IMR-90 (cell line): ENCODE measurements around the gene ADAT1. TPM values are rescaled to one million over a fixed set of nuclear protein-coding genes. Genes with fewer than 3 reads are reported as not detected.

ENCODE experiments used
- ATAC-seq: fragments of 200-7000 bp; cut with Tn5 transposase; 2 replicates; pipeline ENCODE4 v1.9.1; 2020; ENCODE audit warnings: low read depth, mild to moderate bottlenecking, moderate library complexity
- BruUV-seq: library from RNA; stranded (reverse); fragments of 400-500 nt; replicated peaks from 2 replicates; lab custom pipeline; 2021; lab: Mats Ljungman, UMichigan
- CTCF ChIA-PET: fragments of 300-600 bp; formaldehyde crosslinking; extraction: SDS; loops from one replicate; lab custom pipeline; 2021; ENCODE audit warnings: antibody characterized with exemption; lab: Yijun Ruan, JAX
- POLR2A ChIA-PET: fragments of 300-600 bp; sonication (Branson Sonifier 250); formaldehyde crosslinking; loops from one replicate; lab custom pipeline; 2022; ENCODE audit warnings: antibody characterized with exemption; ENCODE audit not compliant: unreplicated experiment; lab: Charles Lee
- DNase-seq: peaks from one replicate; pipeline ENCODE4 v3.0.0; 2013
- H2AFZ ChIP-seq: replicated peaks from 2 replicates; pipeline ENCODE3; 2013; ENCODE audit warnings: low read length, mild to moderate bottlenecking; ENCODE audit not compliant: poor library complexity
- H2AK5ac ChIP-seq: 2 replicates; pipeline ENCODE4 v1.6.1; 2013; ENCODE audit warnings: low read depth, low read length, inconsistent platforms
- H2AK9ac ChIP-seq: replicated peaks from 2 replicates; pipeline ENCODE3; 2013; ENCODE audit warnings: mild to moderate bottlenecking, low read depth, low read length, moderate library complexity; ENCODE audit not compliant: poor library complexity
- H2BK120ac ChIP-seq: 2 replicates; pipeline ENCODE4 v1.6.1; 2013; ENCODE audit warnings: low read depth, low read length, inconsistent platforms
- H2BK15ac ChIP-seq: 3 replicates; pipeline ENCODE4 v1.6.1; 2013; ENCODE audit warnings: low read depth, low read length, inconsistent platforms
- H2BK20ac ChIP-seq: 2 replicates; pipeline ENCODE4 v1.6.1; 2013; ENCODE audit warnings: low read depth, mild to moderate bottlenecking, inconsistent platforms, low read length, moderate library complexity
- H2BK5ac ChIP-seq: 2 replicates; pipeline ENCODE4 v1.6.1; 2013; ENCODE audit warnings: mild to moderate bottlenecking, low read depth, low read length, inconsistent platforms; ENCODE audit not compliant: poor library complexity, severe bottlenecking
- H3K14ac ChIP-seq: replicated peaks from 2 replicates; pipeline ENCODE4 v1.6.1; 2013; ENCODE audit warnings: low read depth, low read length, inconsistent platforms
- H3K18ac ChIP-seq: 2 replicates; pipeline ENCODE4 v1.6.1; 2013; ENCODE audit warnings: low read depth, low read length, control low read depth
- H3K23ac ChIP-seq: 2 replicates; pipeline ENCODE4 v1.6.1; 2013; ENCODE audit warnings: low read depth, low read length, inconsistent platforms
- H3K27ac ChIP-seq: 2 replicates; pipeline ENCODE4 v1.5.1; 2013; ENCODE audit warnings: mild to moderate bottlenecking, control low read depth, low read length; ENCODE audit not compliant: insufficient read depth
- H3K27me3 ChIP-seq: 2 replicates; pipeline ENCODE4 v1.6.1; 2013; ENCODE audit warnings: low read length; ENCODE audit not compliant: control insufficient read depth, insufficient read depth
- H3K36me3 ChIP-seq: 2 replicates; pipeline ENCODE4 v1.6.1; 2013; ENCODE audit warnings: low read length, mixed read lengths; ENCODE audit not compliant: control insufficient read depth, insufficient read depth
- H3K4ac ChIP-seq: 2 replicates; pipeline ENCODE4 v1.6.1; 2013; ENCODE audit warnings: low read depth, low read length, inconsistent platforms
- H3K4me1 ChIP-seq: 2 replicates; pipeline ENCODE4 v1.6.1; 2013; ENCODE audit warnings: low read length, mixed read lengths; ENCODE audit not compliant: control insufficient read depth, insufficient read depth
- H3K4me2 ChIP-seq: 2 replicates; pipeline ENCODE4 v1.6.1; 2013; ENCODE audit warnings: low read depth, mild to moderate bottlenecking, control low read depth, low read length, moderate library complexity
- H3K4me3 ChIP-seq: 2 replicates; pipeline ENCODE4 v1.5.1; 2013; ENCODE audit warnings: low read depth, mild to moderate bottlenecking, control low read depth, low read length, moderate library complexity; ENCODE audit not compliant: insufficient read depth
- H3K56ac ChIP-seq: 2 replicates; pipeline ENCODE4 v1.6.1; 2013; ENCODE audit warnings: low read length, inconsistent platforms; ENCODE audit not compliant: insufficient read depth; ENCODE audit errors: extremely low read depth
- H3K79me1 ChIP-seq, 2 experiments: 2 replicates each; pipeline ENCODE4 v1.6.1; 2013; ENCODE audit warnings: low read length in 2 of 2, inconsistent platforms in 1 of 2, low read depth in 1 of 2
- H3K9ac ChIP-seq: 2 replicates; pipeline ENCODE4 v1.6.1; 2013; ENCODE audit warnings: low read depth, low read length, control low read depth
- H3K9me1 ChIP-seq: 2 replicates; pipeline ENCODE4 v1.6.1; 2013; ENCODE audit warnings: low read length, inconsistent platforms; ENCODE audit not compliant: insufficient read depth
- H3K9me3 ChIP-seq: 2 replicates; pipeline ENCODE4 v1.6.1; 2013; ENCODE audit warnings: low read length; ENCODE audit not compliant: control insufficient read depth, insufficient read depth
- H4K20me1 ChIP-seq: 2 replicates; pipeline ENCODE4 v1.6.1; 2013; ENCODE audit warnings: low read length, inconsistent platforms; ENCODE audit not compliant: insufficient read depth
- H4K5ac ChIP-seq: 2 replicates; pipeline ENCODE4 v1.6.1; 2013; ENCODE audit warnings: mild to moderate bottlenecking, low read depth, low read length, control low read depth
- H4K8ac ChIP-seq, 2 experiments: 2 replicates each; pipeline ENCODE4 v1.6.1; 2013; ENCODE audit warnings: low read depth in 2 of 2, low read length in 2 of 2, control low read depth in 1 of 2, inconsistent platforms in 1 of 2
- H4K91ac ChIP-seq: 2 replicates; pipeline ENCODE4 v1.6.1; 2013; ENCODE audit warnings: low read depth, low read length, inconsistent platforms; ENCODE audit not compliant: insufficient read depth
- MAFK ChIP-seq: IDR thresholded peaks from 2 replicates; pipeline ENCODE4 v1.6.1; 2012; ENCODE audit warnings: low read depth, low read length, improper control_type of control experiment
- NFE2L2 ChIP-seq: fragments of 150-350 bp; IDR thresholded peaks from 2 replicates; pipeline ENCODE4 v1.6.1; 2016; ENCODE audit warnings: low read depth, mild to moderate bottlenecking, low read length
- WGBS, 2 experiments: methylation state at CpG; one replicate each; pipeline versions ENCODE4 v1.1.5 to v1.1.7; 2013; ENCODE audit warnings: missing lambda C conversion rate in 2 of 2; ENCODE audit not compliant: insufficient read length in 1 of 2; ENCODE audit errors: extremely low coverage in 2 of 2; 5-methylcytosine and 5-hydroxymethylcytosine counted together
- dilution Hi-C: fragments of 300-500 bp; cut with HindIII; formaldehyde crosslinking; loops from one replicate; pipeline ENCODE4 v1.14.3; 2018; ENCODE audit warnings: low sequenced_read_pairs; ENCODE audit not compliant: unreplicated experiment
- in situ Hi-C: fragments of 300-500 bp; cut with MboI; formaldehyde crosslinking; loops from 3 replicates; pipeline ENCODE4 v1.14.3; 2019; ENCODE audit warnings: low sequenced_read_pairs, inconsistent platforms, mixed read lengths
- intact Hi-C: fragments of 100-400 bp; cut with micrococcal nuclease; formaldehyde crosslinking; loops from 2 replicates; pipeline ENCODE4 v1.10.0; 2022
- polyA plus RNA-seq, 3 experiments: library from polyadenylated mRNA; depleted of rRNA; stranded (reverse); fragments of >200 nt; gene quantifications; 2 replicates each; pipeline ENCODE4 v1.2.3, GENCODE V29; 2012; ENCODE audit warnings: low replicate concordance in 1 of 3
- total RNA-seq: library from RNA; depleted of rRNA; stranded (reverse); fragments of >200 nt; gene quantifications from 2 replicates; pipeline ENCODE4 v1.2.3, GENCODE V29; 2012
- TF ChIP-seq, protein P1 (sequence below): conservative IDR thresholded peaks from 2 replicates; pipeline ENCODE4 v1.5.1; 2012; ENCODE audit warnings: mild to moderate bottlenecking, low read depth, low read length, improper control_type of control experiment

ADAT1 gene
- total and polyA plus RNA-seq, 2 of the 4 experiments (the other 2 are of a cell fraction): 22.7 to 52.9 TPM

DNA sequence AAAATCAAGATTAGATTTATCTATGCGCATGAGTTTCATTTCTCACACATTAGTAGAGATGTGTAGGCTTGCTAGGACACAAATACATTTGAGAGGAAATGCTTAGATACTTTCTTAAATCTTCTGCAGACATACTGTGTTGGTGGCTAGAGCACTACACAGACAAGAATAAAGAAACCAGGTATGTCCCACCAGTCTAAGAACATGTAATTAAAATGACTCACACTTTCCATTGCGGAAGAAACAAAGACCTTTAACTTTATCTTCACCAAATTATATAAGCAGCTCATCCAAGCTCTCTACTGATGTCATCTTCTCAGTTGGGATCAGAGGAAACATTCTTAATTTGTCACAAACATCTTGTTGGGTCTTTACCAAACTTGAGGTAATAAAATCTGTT, 44.4 kb downstream of the ADAT1 start:
- H2AK5ac ChIP-seq: no peak overlapping the region
- H3K9me3 ChIP-seq: no peaks in the 10 kb centered on the region
- no peak overlapping the region for H3K14ac ChIP-seq
- peaks cover 0 to 19% of the 10 kb centered on the region in 2 experiments; a peak in 3 of 4 replicates for H3K79me1 ChIP-seq
- no peak overlapping the region for H3K56ac ChIP-seq
- H3K27me3 ChIP-seq: no peaks in the 10 kb centered on the region
- no peak overlapping the region for H3K27ac ChIP-seq
- no peak overlapping the region for H2BK5ac ChIP-seq
- no peak overlapping the region for H3K23ac ChIP-seq
- ATAC-seq (no peak), DNase-seq (no peak)
- H3K4ac ChIP-seq: no peak overlapping the region
- H3K18ac ChIP-seq: no peak overlapping the region
- H2BK15ac ChIP-seq: no peak overlapping the region
- H3K9ac ChIP-seq: no peak overlapping the region
- no peak overlapping the region for H3K4me2 ChIP-seq
- H3K4me3 ChIP-seq: no peak overlapping the region
- dilution Hi-C loops: no loop called here
- no peaks in the 10 kb centered on the region for H3K4me1 ChIP-seq
- intact Hi-C loops: no loop called here
- no peak overlapping the region for H4K8ac ChIP-seq
- no TSS peak for BruUV-seq
- no peak overlapping the region for H2BK120ac ChIP-seq
- H2AK9ac ChIP-seq: no peak overlapping the region
- WGBS, 2 experiments: no CpG with 5 or more reads among the region's 2 CpGs
- ChIA-PET CTCF (no interaction called here), POLR2A (no interaction called here)
- H4K91ac ChIP-seq: no peak overlapping the region
- no peak for TF ChIP-seq MAFK
- TF ChIP-seq, protein P1, sequence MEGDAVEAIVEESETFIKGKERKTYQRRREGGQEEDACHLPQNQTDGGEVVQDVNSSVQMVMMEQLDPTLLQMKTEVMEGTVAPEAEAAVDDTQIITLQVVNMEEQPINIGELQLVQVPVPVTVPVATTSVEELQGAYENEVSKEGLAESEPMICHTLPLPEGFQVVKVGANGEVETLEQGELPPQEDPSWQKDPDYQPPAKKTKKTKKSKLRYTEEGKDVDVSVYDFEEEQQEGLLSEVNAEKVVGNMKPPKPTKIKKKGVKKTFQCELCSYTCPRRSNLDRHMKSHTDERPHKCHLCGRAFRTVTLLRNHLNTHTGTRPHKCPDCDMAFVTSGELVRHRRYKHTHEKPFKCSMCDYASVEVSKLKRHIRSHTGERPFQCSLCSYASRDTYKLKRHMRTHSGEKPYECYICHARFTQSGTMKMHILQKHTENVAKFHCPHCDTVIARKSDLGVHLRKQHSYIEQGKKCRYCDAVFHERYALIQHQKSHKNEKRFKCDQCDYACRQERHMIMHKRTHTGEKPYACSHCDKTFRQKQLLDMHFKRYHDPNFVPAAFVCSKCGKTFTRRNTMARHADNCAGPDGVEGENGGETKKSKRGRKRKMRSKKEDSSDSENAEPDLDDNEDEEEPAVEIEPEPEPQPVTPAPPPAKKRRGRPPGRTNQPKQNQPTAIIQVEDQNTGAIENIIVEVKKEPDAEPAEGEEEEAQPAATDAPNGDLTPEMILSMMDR: no peak
- no peak for TF ChIP-seq NFE2L2
- no peak overlapping the region for H2BK20ac ChIP-seq
- H4K20me1 ChIP-seq: no peaks in the 10 kb centered on the region
- no peak overlapping the region for H4K5ac ChIP-seq
- in situ Hi-C loops: loop anchor here (25.0 kb wide), 1 partner anchor 366 kb away; the partner anchor contains the start of genes CTRB1 and CTRB2
- H2AFZ ChIP-seq: no peak overlapping the region
- H3K9me1 ChIP-seq: peaks cover 3% of the 10 kb centered on the region; the same call in 1 of the 2 replicates
- peaks cover 40% of the 10 kb centered on the region for H3K36me3 ChIP-seq
